Activated CD8-positive, alpha-beta memory T cell treated with anti-CD3 and anti-CD28 coated beads for 48 hours (primary cell): ENCODE results near the gene KDM2A.

Experiments used
- DNase-seq, 3 experiments: peaks; one replicate each; pipeline ENCODE4 v3.0.0-alpha.2; 2020; ENCODE audit warnings: low read depth in 2 of 3, low spot score in 2 of 3

Gene KDM2A

DNA sequence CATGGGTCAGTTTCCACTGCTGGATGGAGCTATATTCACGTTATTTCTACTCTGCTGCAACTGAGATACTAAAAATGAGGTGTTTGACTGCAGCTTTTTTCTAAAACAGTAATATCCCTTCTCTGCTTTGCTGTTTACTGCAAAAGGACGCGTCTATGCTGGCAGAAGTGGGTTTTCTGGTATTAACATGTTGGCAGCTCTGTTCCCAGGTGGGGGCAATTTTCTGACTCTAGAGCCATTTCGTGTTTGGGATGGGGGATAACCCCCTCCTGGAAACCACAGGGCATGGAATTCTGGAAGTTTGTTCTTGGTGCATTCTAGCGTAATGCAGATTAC lies 152.1 kb downstream of the KDM2A start:
- no peak for DNase-seq

DNA sequence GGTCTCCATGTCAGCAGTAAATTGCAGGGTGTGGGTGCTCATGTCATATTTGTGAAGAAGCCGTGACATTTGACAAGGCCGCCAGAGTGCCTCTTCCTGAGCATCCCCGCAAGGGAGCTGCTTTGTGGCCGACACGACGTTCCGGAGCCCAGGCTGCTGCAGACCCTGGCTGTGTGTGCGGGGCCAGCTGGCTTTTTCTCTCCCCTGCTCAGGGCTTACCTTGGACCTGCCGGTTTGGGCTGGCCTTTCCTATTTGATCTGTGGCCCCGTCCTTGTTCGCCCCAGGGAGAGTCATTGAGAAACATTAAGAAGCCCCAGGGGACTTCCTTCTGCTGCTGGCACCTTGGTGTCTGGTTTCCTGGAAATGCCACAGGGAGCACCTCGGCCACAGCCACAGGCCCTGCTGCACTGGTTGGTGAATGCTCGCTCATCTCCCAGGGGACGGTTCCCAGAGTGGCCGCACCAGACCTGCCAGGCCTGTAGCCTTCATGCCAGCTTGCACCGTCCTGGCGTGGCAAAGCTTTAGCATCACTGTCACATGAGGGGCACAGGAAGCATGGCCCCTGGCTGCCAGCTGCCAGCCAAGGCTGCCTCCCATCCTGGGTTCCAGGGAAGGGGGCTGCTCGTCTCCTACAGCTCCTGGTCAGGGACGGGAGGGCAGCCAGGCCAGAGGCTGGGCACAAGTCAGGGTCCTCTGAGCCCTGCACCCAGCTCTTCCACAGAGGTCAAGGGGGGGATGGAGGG lies 152.7 kb downstream of the KDM2A start:
- peak in 1 of 3 experiments; percentile 61 for DNase-seq

DNA sequence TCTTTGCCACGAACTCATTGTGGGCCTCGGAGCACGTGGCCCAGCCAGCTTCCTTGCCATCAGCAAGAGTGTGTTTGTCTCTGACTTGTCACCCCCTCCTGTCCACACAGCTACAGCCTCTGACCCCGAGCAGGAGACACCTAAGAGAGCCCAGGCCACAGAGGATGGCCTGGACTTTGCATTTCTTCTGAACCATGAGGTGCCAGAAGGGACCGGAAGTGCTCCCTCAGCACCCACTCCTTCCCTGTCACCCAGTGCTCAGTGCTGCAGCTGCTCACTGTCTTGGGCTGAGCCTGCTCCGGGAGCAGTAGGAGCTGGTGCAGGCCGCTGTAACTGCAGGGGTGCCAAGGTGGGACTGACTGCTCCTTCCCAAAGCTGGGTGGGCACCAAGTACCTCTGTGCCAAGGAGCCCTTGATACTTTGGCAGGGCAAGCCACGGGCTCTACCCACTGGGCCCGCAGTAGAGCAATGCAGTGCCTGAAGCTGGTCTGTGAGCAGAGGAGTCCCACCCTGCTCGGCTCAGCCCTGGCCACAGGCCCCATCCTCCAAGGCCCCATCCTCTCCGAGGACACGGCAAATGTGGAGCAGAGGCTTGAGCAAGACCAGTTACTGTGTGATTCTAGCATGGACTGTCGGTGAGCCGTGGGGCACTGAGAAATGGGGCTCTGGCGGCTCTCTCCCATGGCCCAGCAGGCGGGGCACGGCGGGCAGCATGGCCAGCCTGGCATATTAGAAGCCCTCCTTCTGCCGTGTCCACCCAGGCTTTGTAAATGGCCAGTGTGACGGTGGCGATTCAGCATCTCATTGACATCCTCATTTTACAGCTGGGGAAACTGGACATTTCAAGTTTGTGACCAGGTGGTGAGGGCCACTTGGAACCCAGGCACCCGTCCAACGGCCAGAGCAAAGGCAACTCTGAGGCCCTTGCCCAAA lies 153.5 kb downstream of the KDM2A start:
- DNase-seq: no peak

DNA sequence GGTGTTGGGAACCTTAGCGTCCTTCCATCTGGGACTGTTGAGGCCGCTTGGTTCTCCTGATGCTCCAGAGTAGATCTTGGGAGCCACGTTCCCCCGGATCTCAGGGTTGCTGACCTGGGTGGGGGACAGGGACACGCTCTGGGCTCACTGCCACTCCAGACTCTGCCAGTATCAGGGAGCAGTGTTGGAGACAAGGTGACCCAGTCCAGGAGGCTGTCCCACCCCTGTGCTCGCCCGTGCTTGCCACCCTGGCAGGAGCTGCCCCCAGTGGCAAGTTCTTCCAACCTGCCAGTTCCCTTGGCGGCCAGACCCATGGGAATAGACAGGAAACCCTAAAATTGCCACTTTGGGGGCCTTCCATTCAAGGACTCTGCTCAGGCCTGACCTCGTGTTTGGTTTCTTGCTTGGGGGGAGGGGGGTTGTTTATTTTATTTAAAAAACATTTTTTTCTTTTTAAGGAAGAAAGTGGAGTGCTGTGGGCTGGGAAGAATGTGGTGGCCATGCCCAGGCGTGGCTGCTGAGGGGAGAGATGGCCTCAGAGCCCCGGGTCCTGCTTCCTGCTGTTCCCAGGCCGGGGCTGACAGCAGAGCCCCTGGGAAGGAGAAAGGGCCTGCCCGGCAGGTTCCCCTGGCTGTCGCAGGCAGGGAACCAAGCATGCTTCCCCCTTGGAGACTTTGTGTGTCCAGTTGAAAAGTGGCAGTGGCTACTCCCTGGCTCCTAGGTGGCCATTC lies 154.4 kb downstream of the KDM2A start:
- DNase-seq: no peak

DNA sequence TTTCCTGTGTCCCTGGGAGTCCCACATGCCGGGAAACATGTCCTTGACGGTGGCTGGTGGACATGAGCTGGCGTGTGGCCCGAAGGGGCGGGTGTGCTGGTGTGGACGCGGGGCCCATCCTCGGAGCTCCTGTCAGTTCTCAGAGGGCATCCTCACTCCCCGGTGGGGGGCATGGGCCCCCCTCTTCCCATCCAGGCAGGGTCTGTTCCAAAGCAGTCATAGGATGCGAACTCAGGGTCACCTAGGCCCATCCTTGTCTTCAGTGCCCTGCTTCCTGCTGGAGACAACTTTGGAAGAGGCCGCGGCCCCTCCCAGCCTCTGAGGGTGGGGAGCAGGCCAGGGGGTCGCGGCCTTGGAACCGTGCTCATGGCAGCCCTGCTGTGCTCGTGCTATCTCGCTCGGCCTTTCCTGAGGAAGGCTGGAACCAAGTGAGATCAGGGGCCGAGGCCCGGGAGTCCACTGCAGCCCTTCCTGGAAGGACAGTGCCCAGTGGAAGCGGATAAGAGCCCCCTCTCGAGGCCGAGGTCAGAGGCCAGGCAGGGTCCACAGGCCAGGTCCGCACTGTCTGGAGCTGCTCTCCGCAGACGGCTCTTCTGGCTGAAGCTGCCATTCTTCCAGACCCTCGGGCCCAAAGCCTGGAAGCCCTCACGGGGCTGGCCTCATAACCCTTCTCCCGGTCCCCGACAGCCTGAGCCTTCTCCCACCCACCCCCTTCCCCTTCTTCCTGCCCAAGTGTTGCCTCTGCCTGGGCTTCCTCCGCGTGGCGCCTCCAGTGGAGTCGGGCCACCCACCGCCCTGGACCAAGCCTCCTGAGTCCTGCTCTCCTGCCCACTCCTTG lies 155.9 kb downstream of the KDM2A start:
- no peak for DNase-seq

DNA sequence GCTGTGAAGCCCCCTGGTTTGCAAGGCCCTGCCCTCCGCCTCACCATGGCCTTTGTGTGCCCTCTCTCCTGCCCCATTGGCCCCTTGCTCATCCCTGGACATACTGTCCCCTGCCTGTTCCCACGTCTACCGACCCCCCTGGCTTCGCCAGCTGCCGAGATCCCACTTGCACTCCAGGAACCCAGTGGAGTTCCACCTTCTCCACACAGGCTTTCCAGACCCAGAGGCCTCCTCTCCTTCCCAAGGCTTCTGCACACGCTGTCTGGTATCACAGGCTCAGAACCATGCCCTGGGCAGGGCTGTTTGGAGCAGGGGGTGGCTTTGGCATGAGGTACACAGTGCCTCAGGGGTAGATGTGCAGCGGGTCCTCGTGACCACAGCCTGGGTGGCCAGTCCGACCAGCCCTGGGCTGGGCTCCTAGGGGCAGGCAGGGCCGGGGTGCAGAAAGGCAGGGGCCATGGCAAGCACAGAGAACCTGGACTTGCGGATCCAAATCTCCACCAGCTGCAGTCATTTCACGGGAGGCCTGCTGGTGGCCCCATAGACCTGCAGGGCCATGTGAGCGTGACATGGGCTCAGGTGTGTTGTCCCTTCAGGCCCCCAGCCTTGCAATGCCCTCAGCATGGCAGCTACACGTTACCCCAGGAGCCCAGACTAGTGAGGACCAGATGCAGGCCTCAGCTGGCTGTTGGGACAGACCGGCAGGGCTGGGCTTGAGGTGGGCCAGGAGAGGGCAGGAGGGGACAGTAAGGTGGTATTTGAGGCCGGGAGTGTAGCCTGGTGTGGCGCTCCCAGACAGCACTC lies 156.7 kb downstream of the KDM2A start:
- DNase-seq: no peak

DNA sequence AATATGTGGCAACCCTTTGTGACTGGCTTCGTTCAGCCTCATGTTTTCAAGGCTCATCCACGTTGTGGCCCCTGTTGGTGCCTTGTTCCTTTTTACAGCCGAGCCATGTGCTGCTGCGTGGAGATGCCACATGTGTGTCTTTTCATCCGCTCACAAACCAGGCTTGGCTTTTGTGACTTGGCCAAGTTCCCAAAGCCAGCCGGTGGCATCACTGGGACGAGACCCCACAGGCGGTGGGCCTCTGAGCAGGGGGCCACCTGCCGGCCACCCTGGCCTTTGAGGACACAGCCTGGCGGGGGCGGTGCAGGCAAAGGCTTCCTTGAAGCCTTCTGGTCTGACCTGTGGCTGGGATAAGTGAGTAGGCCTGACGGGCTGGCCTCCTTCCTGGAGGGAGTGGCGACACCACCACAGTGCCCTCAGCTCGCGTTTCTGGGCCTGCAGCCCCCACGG lies 157.7 kb downstream of the KDM2A start:
- DNase-seq: peak in 1 of 3 experiments; percentile 66

DNA sequence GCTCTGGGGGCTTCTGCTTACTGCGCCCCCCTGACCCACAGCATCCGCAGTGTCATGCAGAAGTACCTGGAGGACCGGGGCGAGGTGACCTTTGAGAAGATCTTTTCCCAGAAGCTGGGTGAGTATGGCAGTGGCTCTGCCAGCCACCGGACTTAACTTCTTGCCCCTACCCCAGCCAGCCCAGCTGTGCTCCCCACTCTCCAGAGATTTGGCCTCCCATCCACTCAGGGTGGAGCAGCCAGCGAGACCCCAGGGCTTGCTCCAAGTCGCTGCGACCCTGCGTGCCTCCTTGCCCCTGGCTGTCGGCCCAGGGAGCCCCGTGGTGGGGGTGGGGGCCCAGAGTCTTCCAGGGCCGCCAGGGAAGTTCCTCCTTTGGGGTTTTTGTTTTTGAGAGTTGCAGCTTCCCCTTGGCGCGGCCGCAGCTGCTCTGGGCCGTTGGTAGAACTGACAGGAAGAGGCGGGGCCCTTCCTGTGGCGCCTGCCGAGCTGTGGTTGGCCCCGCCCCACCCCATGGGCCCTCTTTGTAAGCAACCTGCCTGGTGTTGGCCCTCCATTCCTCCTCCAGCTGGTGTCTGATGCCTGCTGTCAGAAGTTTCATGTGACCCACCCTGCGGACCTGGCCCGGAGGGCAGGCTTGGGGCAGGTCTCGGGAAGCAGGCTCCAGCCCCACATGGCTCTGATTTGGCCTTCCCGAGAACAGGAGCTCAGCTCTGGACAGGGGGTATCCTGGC lies 158.3 kb downstream of the KDM2A start:
- DNase-seq: peak in 2 of 3 experiments; percentile 66 to 84

DNA sequence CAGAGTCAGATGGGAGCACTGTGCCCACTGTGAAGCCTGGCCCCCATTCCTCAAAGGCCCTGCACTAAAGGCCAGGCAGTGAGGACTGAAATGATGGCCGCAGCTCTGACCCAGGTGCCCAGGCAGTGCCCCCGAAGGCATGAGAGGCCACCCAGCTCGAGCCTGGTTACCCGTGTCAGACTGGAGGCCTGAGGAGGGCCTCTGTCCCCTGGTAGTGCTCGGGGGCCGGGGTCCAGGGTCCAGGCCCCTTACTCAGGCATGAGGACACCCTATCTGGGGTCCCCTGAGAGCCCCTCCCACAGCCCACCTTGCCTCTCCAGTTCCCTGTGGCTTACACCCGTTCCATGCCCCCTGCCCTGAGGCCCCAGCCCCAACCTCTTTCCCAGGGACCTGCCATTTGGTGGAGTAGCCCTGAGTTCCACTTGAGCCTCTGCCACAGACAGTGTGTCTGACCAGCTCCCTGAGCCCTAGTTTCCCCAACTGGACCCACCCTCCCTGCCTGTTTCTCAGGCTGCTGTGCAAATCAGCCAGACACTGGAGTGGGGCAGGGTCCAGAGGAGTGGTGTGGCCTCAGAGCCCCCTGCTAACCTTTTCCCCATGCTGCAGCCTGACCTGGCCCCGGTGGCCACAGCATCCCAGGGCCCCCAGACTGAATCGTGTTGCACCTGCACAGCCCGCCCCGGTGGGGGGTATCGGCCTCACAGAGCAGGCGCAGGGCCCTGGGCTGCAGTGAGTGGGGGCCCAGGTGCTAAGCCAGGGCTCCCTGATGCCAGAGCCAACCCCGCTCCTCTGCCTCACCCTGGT lies 159.3 kb downstream of the KDM2A start:
- DNase-seq: no peak

DNA sequence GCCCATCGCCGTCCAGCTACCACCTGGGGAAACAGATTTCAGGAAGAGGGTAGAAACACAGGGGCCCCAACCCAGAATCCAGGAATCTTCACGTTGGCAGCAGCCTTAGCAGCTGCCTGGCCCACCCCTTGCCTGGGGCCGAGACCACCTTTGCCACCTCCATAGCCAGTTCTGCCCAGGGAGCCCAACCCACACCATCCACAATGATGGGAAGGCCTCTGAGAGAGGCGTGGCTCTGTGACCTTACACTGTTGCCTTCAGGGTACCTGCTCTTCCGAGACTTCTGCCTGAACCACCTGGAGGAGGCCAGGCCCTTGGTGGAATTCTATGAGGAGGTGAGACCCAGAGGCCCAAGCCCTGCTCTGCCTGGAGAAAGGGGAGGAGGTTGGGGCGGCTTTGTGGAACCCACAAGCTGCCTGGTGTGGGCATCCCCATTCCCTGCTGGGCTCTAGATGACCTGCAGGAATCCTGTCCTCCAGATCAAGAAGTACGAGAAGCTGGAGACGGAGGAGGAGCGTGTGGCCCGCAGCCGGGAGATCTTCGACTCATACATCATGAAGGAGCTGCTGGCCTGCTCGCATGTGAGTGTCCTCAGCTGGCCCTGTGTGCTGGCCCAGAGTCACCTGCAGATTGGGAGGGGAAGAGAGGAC lies 160.0 kb downstream of the KDM2A start:
- DNase-seq: no peak

DNA sequence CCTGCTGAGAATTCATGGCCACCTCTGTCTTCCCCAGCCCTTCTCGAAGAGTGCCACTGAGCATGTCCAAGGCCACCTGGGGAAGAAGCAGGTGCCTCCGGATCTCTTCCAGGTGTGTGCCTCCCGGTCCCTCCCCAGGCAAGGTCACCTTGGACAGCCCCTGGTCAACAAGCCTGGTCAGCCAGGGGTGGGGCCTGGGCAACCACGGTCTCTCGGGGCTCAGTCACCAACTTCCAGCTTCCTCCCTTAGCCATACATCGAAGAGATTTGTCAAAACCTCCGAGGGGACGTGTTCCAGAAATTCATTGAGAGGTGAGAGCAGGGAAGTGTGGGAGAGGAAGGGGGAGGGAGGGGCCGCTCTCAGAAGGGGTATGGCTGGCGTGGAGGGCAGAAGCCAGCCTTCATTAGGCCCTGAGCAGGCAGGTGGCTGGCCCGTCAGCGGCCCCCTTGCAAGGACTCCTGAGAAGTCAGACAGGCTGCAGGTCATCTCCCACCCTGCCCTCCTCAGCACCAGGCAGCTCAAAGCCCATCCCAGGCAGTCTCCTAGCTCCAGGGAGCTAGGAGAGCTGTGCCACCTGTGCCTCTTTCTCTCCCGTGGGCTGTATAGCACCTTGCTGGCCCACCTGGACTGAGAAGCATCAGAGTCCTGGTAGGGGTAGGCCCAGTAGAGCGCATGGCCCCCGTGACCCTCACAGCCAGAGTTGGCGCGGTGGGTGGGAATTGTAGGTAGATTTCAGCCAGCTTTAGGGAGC lies 160.7 kb downstream of the KDM2A start:
- DNase-seq: no peak

DNA sequence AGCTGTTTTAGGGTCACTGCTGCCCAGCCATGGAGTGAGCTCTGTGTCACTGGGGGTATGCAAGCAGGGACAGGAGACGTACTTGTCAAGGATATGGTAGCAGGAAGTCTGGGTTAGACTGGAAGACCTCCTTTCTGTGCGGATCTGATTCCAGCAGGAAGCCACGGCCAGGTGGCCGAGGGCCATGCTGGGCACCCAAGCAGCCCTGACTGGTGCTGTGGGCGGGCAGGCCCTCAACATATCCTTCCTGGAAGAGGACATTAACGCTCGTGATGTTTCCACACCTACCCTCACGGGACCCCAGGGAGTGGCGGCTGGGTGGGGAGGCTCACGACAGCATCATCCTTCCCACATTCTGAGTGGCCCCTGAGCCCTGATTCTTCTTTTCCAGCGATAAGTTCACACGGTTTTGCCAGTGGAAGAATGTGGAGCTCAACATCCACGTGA lies 161.3 kb downstream of the KDM2A start:
- no peak for DNase-seq

DNA sequence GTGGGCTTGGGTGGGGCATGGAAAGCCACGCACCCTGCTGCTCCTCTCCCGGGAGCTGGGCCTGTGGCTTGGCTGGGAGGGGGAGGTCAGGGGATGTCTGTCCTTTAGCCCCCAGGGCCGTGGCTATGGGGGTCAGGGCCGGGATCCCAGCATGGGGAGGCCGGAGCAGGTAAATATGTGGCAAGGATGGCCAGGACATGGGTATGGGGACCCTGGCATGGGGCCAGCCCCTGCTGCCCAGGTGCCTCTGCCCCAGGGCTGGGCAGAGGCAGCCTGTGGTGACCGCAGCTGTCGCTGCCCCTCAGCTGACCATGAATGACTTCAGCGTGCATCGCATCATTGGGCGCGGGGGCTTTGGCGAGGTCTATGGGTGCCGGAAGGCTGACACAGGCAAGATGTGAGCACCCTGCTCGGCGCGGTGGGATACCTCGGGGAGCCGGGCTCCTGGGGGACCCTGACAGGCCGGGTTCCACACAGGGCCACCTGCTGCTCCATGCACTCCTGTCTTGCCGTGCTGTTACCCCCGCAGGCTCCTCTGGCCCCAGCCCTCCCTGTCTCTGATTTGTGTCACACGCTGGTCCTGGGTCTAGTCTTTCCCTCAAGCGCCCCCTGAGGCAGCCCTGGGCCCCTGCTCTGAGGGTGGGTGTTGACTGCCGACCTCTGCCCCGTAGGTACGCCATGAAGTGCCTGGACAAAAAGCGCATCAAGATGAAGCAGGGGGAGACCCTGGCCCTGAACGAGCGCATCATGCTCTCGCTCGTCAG lies 161.9 kb downstream of the KDM2A start:
- no peak for DNase-seq

DNA sequence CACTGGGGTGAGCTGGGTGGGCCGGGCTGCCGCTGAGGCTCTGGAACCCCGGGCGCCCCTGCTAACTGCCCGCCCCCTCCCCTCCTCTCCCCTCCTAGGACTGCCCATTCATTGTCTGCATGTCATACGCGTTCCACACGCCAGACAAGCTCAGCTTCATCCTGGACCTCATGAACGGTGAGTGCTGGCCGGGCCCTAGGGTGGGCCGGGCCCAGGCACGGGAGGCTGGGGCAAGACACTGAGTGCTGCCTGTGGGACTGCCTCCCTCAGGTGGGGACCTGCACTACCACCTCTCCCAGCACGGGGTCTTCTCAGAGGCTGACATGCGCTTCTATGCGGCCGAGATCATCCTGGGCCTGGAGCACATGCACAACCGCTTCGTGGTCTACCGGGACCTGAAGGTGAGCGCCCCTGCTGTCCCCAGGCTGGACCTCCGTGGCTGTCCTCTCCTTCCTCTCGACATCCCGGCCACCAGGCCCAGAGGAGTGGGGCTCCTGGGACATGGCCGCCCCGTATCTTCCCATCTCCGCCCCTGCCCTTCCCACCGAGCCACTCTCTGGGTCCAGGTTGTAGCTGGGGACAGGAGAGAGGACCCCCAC lies 162.6 kb downstream of the KDM2A start:
- DNase-seq: no peak

DNA sequence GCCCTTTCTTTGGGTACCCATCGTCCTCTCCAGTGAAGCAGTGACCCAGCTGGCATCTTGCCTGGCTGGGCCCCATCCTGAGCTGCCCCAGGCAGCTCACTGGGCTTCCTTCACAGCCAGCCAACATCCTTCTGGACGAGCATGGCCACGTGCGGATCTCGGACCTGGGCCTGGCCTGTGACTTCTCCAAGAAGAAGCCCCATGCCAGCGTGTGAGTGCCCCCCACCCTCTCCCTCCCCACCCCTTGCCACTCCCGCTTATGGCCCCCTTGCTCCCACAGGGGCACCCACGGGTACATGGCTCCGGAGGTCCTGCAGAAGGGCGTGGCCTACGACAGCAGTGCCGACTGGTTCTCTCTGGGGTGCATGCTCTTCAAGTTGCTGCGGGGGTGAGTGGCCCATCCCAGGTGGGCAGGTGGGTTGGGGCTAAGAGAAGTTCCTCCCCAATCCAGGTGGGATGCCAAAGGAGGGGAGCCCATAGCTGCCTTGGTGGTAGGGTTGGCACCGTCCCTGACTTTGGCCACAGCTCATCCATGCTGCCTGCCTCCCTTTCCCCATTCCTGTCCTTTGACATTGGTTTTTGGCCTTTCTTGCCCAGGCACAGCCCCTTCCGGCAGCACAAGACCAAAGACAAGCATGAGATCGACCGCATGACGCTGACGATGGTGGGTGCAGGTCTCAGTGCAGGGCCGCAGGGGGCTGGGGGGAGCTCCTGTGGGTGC lies 163.3 kb downstream of the KDM2A start:
- DNase-seq: no peak
